Measurements from ENCODE around the gene TMEM80.

Gene TMEM80

DNA sequence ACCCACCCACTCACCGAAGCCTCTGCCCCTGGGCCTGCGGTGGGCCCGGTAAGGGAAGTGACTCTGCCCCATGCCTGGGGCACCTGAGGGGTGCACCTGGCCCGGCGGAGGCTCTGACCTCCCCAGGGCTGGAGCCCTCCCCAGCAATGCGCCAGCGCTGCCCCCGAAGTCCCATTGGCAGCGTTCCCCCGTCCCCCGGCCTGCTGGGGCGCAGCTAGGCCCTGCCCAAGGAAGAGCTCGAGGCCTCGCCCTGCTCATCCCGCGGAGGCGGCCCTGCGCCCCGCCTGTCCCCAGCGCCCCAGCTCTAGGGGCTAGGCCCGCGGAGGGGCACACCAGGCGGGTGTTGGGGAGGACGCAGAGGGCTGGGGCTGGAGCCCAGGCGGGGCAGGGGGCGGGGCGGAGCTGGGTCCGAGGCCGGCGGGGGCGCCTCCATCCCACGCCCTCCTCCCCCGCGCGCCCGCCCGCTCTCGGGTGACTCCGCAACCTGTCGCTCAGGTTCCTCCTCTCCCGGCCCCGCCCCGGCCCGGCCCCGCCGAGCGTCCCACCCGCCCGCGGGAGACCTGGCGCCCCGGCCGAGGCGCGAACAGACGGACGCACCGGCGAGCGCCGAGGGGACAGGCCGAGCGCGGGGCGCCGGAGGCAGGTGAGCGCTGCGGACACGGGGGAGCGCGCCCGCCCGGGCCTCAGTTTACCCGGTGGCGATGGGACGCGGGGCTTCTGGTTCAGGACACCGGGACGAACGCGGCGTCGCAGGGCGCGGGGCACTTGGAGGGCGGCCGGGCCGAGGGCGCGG, 10.2 kb downstream of the TMEM80 start, which contains the start of gene EPS8L2:
Gene EPS8L2 (plus strand): TSS at position 586 of the 793 bp plus-strand sequence. CDS start 3,177 bp downstream, outside the sequence.
- TF ChIP-seq CTCF (IDR thresholded peaks at IDR 0.05; ENCODE audit: low read depth, low read length, missing control alignments): no peak
- Histone ChIP-seq H3K27me3 (replicated peaks) (no peaks in the 10 kb centered on the region), H3K27ac (no peak within 1 kb of the TSS), H3K4me3 (ENCODE audit: low read depth, low read length) (peak within 1 kb of the TSS; percentile 53), H3K36me3 (replicated peaks) (no peaks in the 10 kb centered on the region)
- in situ Hi-C loops (cut with HindIII; ENCODE audit: low pct_ligation_motif_present, low sequenced_read_pairs): no loop called here
- DNase-seq: no peak

- Histone ChIP-seq H3K36me3 (replicated peaks) (no peaks in the 10 kb centered on the region), H3K27me3 (replicated peaks) (no peaks in the 10 kb centered on the region), H3K27ac (no peak overlapping the region), H3K4me3 (ENCODE audit: low read depth, low read length) (peak overlapping the region; percentile 53)
- no peak for DNase-seq
- TF ChIP-seq CTCF (IDR thresholded peaks at IDR 0.05; ENCODE audit: low read depth, low read length, missing control alignments): no peak
- in situ Hi-C loops (cut with HindIII; ENCODE audit: low pct_ligation_motif_present, low sequenced_read_pairs): no loop called here
Observed at GRCh38 chr11:706439-706956, 10.9 kb downstream of the TMEM80 start.

GRCh38 chr11:706957-707816, 11.6 kb downstream of the TMEM80 start:
- DNase-seq: no peak
- H3K27me3 ChIP-seq (replicated peaks): no peaks in the 10 kb centered on the region
- no peaks in the 10 kb centered on the region for H3K36me3 ChIP-seq (replicated peaks)
- H3K27ac ChIP-seq: no peak overlapping the region
- peak; percentile 19 for TF ChIP-seq CTCF (IDR thresholded peaks at IDR 0.05; ENCODE audit: low read depth, low read length, missing control alignments)
- peak overlapping the region; percentile 53 for H3K4me3 ChIP-seq (ENCODE audit: low read depth, low read length)
- in situ Hi-C loops (cut with HindIII; ENCODE audit: low pct_ligation_motif_present, low sequenced_read_pairs): no loop called here

- Histone ChIP-seq H3K4me3 (ENCODE audit: low read depth, low read length) (no peak overlapping the region), H3K36me3 (replicated peaks) (no peaks in the 10 kb centered on the region), H3K27me3 (replicated peaks) (no peaks in the 10 kb centered on the region), H3K27ac (no peak overlapping the region)
- DNase-seq: no peak
- TF ChIP-seq CTCF (IDR thresholded peaks at IDR 0.05; ENCODE audit: low read depth, low read length, missing control alignments): no peak
- in situ Hi-C loops (cut with HindIII; ENCODE audit: low pct_ligation_motif_present, low sequenced_read_pairs): no loop called here
Observed at GRCh38 chr11:707817-708420, 12.3 kb downstream of the TMEM80 start.

DNA sequence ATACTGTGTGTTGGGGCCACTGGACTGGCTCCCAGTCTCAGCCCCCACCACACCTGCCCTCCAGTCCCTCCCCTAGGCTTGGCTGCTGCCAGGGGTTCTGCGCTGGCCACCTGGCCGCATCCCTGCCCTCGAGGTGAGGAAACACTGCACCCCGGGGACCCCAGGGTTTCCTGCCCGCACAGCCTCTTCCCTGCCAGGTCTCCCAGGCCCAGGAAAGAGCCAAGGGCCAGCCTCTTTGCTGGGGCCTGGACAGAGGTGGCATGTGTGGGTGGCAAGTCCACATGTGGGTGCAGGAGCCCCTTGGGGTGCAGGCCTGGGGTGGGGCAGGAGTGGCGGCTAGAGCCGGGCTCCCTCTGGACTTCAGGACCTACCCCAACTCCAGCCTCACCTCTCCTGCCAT, 12.9 kb downstream of the TMEM80 start:
- no peaks in the 10 kb centered on the region for H3K27me3 ChIP-seq (replicated peaks)

More for the DNA sequence above, 12.9 kb downstream of the TMEM80 start:
- Histone ChIP-seq H3K27ac (no peak overlapping the region), H3K4me3 (ENCODE audit: low read depth, low read length) (no peak overlapping the region), H3K36me3 (replicated peaks) (no peaks in the 10 kb centered on the region)
- TF ChIP-seq CTCF (IDR thresholded peaks at IDR 0.05; ENCODE audit: low read depth, low read length, missing control alignments): no peak
- in situ Hi-C loops (cut with HindIII; ENCODE audit: low pct_ligation_motif_present, low sequenced_read_pairs): no loop called here
- DNase-seq: no peak
